Neural progenitor cell (in vitro differentiated cells): ENCODE results near the gene KDM5D. TPM values are rescaled to one million over a fixed set of nuclear protein-coding genes. Genes with fewer than 3 reads are reported as not detected.

Experiments
- DNase-seq: peaks from one replicate; pipeline ENCODE4 v3.0.0-alpha.2; 2016; ENCODE audit warnings: low spot score
- H2AFZ ChIP-seq: fragments of 200-600 bp; sonication (generic); replicated peaks from 2 replicates; pipeline ENCODE4 v1.6.1; 2016; ENCODE audit warnings: antibody characterized with exemption
- H3F3A ChIP-seq: fragments of 200-600 bp; sonication (generic); 2 replicates; pipeline ENCODE4 v1.6.1; 2016; ENCODE audit warnings: antibody characterized with exemption, low read depth
- H3K27ac ChIP-seq: fragments of 200-600 bp; sonication (generic); 2 replicates; pipeline ENCODE4 v1.5.1; 2016; ENCODE audit warnings: mild to moderate bottlenecking
- H3K27me3 ChIP-seq: fragments of 200-600 bp; sonication (generic); 2 replicates; pipeline ENCODE4 v1.6.1; 2016; ENCODE audit warnings: mild to moderate bottlenecking, moderate library complexity
- H3K36me3 ChIP-seq: fragments of 200-600 bp; sonication (generic); 2 replicates; pipeline ENCODE4 v1.5.1; 2016
- H3K4me1 ChIP-seq: fragments of 200-600 bp; sonication (generic); 2 replicates; pipeline ENCODE4 v1.6.1; 2016; ENCODE audit warnings: mixed run types
- H3K4me2 ChIP-seq: fragments of 200-600 bp; sonication (generic); 2 replicates; pipeline ENCODE4 v1.6.1; 2016
- H3K4me3 ChIP-seq: fragments of 200-600 bp; sonication (generic); 2 replicates; pipeline ENCODE4 v1.5.1; 2016
- H3K79me2 ChIP-seq: fragments of 200-600 bp; sonication (generic); 2 replicates; pipeline ENCODE4 v1.6.1; 2016; ENCODE audit warnings: low read depth
- H3K9ac ChIP-seq: fragments of 200-600 bp; sonication (generic); 2 replicates; pipeline ENCODE4 v1.6.1; 2016
- H3K9me3 ChIP-seq: fragments of 200-600 bp; sonication (generic); 2 replicates; pipeline ENCODE4 v1.5.1; 2016; ENCODE audit warnings: low read depth
- H4K20me1 ChIP-seq: fragments of 200-600 bp; sonication (generic); 2 replicates; pipeline ENCODE4 v1.6.1; 2016; ENCODE audit warnings: low read depth
- H3K27ac Mint-ChIP-seq: 3 replicates; pipeline ENCODE4 v1.8.0; 2021; ENCODE audit warnings: mixed read lengths
- H3K27me3 Mint-ChIP-seq: 2 replicates; pipeline ENCODE4 v1.8.0; 2022; ENCODE audit warnings: low read depth, mild to moderate bottlenecking, inconsistent platforms, moderate library complexity, mixed read lengths; ENCODE audit not compliant: insufficient read depth
- H3K36me3 Mint-ChIP-seq: 3 replicates; pipeline ENCODE4 v1.8.0; 2021; ENCODE audit warnings: mixed read lengths
- H3K4me1 Mint-ChIP-seq: 3 replicates; pipeline ENCODE4 v1.8.0; 2021; ENCODE audit warnings: mixed read lengths
- H3K4me3 Mint-ChIP-seq: 3 replicates; pipeline ENCODE4 v1.8.0; 2021; ENCODE audit warnings: mild to moderate bottlenecking, moderate library complexity, mixed read lengths
- H3K9me3 Mint-ChIP-seq: 3 replicates; pipeline ENCODE4 v1.8.0; 2020; ENCODE audit warnings: mixed read lengths
- CTCF ChIP-seq: fragments of 200-600 bp; sonication (generic); IDR thresholded peaks from 2 replicates; pipeline ENCODE4 v1.5.1; 2017; ENCODE audit warnings: antibody characterized with exemption, mild to moderate bottlenecking
- EZH2 ChIP-seq: fragments of 200-600 bp; sonication (generic); IDR thresholded peaks from 2 replicates; pipeline ENCODE4 v1.6.1; 2017; ENCODE audit warnings: antibody characterized with exemption, mild to moderate bottlenecking, moderate library complexity
- EZH2phosphoT487 ChIP-seq: fragments of 200-600 bp; sonication (generic); IDR thresholded peaks from 2 replicates; pipeline ENCODE4 v1.6.1; 2017; ENCODE audit warnings: antibody characterized with exemption
- total RNA-seq: library from RNA; depleted of rRNA; stranded (reverse); fragments of >200 nt; gene quantifications from 2 replicates; pipeline ENCODE4 v1.2.3, GENCODE V29; 2015; ENCODE audit warnings: low replicate concordance

The KDM5D gene
- total RNA-seq, 1 donor from 2014 or later: not detected

GRCh38 chrY:19715226-19715625, 29.3 kb downstream of the KDM5D start:
- Mint-ChIP-seq H3K27me3 (no peaks in the 10 kb centered on the region), H3K9me3 (no peaks in the 10 kb centered on the region), H3K36me3 (no peaks in the 10 kb centered on the region), H3K4me1 (no peaks in the 10 kb centered on the region), H3K27ac (no peak overlapping the region), H3K4me3 (no peak overlapping the region)
- Histone ChIP-seq H3K9me3 (no peaks in the 10 kb centered on the region), H3K4me3 (no peak overlapping the region), H3K79me2 (no peaks in the 10 kb centered on the region), H4K20me1 (no peaks in the 10 kb centered on the region), H3K4me2 (no peak overlapping the region), H3K27ac (no peak overlapping the region), H3K27me3 (no peaks in the 10 kb centered on the region), H3K36me3 (no peaks in the 10 kb centered on the region), H3F3A (no peaks in the 10 kb centered on the region), H3K9ac (no peak overlapping the region), H3K4me1 (no peaks in the 10 kb centered on the region), H2AFZ (no peak overlapping the region)
- TF ChIP-seq EZH2 (no peak), EZH2phosphoT487 (no peak), CTCF (no peak)
- no peak for DNase-seq

- no peaks in the 10 kb centered on the region for H3K27me3 ChIP-seq
- Mint-ChIP-seq H3K27me3 (no peaks in the 10 kb centered on the region), H3K27ac (no peak overlapping the region), H3K9me3 (no peaks in the 10 kb centered on the region), H3K4me3 (no peak overlapping the region), H3K36me3 (no peaks in the 10 kb centered on the region), H3K4me1 (no peaks in the 10 kb centered on the region)
- no peak overlapping the region for H3K27ac ChIP-seq
- no peaks in the 10 kb centered on the region for H3K4me1 ChIP-seq
- no peaks in the 10 kb centered on the region for H3K9me3 ChIP-seq
- H3K79me2 ChIP-seq: no peaks in the 10 kb centered on the region
- DNase-seq: no peak
- H3K36me3 ChIP-seq: no peaks in the 10 kb centered on the region
- H3K4me3 ChIP-seq: no peak overlapping the region
- no peak overlapping the region for H3K4me2 ChIP-seq
- no peak overlapping the region for H2AFZ ChIP-seq
- H4K20me1 ChIP-seq: no peaks in the 10 kb centered on the region
- H3K9ac ChIP-seq: no peak overlapping the region
- TF ChIP-seq CTCF (no peak), EZH2 (no peak), EZH2phosphoT487 (no peak)
- no peaks in the 10 kb centered on the region for H3F3A ChIP-seq
Observed at GRCh38 chrY:19713430-19713829, 31.1 kb downstream of the KDM5D start.

- Histone ChIP-seq H3F3A (no peaks in the 10 kb centered on the region), H3K4me2 (no peak overlapping the region), H3K4me3 (no peak overlapping the region), H3K9me3 (no peaks in the 10 kb centered on the region), H3K4me1 (no peaks in the 10 kb centered on the region), H2AFZ (no peak overlapping the region), H3K27me3 (no peaks in the 10 kb centered on the region), H3K36me3 (no peaks in the 10 kb centered on the region), H3K79me2 (no peaks in the 10 kb centered on the region), H4K20me1 (no peaks in the 10 kb centered on the region), H3K9ac (no peak overlapping the region), H3K27ac (no peak overlapping the region)
- no peak overlapping the region for H3K27ac Mint-ChIP-seq
- TF ChIP-seq EZH2: no peak
- TF ChIP-seq CTCF: no peak
- no peak for TF ChIP-seq EZH2phosphoT487
- no peaks in the 10 kb centered on the region for H3K36me3 Mint-ChIP-seq
- H3K4me1 Mint-ChIP-seq: no peaks in the 10 kb centered on the region
- no peak for DNase-seq
- H3K4me3 Mint-ChIP-seq: no peak overlapping the region
- no peaks in the 10 kb centered on the region for H3K27me3 Mint-ChIP-seq
- H3K9me3 Mint-ChIP-seq: no peaks in the 10 kb centered on the region
Observed at GRCh38 chrY:19706273-19706672, 38.3 kb downstream of the KDM5D start.
